Measurements from ENCODE around the gene GRIN2C. TPM values are rescaled to one million over a fixed set of nuclear protein-coding genes. Genes with fewer than 3 reads are reported as not detected.

GRIN2C gene
- total RNA-seq, 4 donors from 2014 or later = 0.16 to 3.5 (median 0.42) TPM; not detected in 1

DNA sequence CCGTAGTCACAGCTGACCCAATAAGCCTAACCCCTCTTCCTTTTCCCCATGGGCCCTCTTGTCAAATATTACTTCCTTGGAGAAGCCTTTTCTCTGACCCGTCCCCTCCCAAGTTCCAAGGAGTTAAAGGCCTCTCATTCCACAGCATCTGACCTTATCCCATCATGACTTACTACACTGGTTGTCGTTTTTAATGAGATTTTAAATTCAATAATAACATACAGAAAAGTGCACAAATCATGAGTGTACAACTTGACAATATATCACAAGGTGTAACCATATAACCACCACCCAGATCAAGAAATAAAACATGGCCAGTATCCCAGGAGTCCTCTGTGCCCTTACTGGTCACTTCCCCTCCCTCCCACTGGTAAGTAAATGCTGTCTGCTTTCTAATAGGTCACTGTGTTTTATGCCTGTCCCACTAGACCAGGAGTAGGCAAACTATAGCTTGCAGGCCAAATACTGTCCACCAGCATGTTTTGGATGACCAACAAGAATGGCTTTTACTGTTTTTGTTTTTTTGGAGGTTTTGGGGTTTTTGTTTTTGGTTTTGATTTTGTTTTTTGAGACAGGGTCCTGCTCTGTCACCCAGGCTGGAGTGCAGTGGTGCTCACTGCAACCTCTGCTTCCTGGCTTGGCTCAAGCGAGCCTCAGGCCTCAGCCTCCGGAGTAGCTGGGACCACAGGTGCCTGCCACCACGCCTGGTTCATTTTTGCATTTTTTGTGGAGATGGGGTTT is 14.4 kb upstream of the GRIN2C start:
- H3K4me3 ChIP-seq = peak overlapping the region; percentile 60
- H3K27me3 ChIP-seq = peaks cover 12% of the 10 kb centered on the region
- no peak for ATAC-seq
- TF ChIP-seq EP300 (IDR thresholded peaks at IDR 0.05) (no peak), POLR2A (IDR thresholded peaks at IDR 0.05) (no peak), POLR2AphosphoS5 (IDR thresholded peaks at IDR 0.05) (no peak)
- TF ChIP-seq, protein P1, sequence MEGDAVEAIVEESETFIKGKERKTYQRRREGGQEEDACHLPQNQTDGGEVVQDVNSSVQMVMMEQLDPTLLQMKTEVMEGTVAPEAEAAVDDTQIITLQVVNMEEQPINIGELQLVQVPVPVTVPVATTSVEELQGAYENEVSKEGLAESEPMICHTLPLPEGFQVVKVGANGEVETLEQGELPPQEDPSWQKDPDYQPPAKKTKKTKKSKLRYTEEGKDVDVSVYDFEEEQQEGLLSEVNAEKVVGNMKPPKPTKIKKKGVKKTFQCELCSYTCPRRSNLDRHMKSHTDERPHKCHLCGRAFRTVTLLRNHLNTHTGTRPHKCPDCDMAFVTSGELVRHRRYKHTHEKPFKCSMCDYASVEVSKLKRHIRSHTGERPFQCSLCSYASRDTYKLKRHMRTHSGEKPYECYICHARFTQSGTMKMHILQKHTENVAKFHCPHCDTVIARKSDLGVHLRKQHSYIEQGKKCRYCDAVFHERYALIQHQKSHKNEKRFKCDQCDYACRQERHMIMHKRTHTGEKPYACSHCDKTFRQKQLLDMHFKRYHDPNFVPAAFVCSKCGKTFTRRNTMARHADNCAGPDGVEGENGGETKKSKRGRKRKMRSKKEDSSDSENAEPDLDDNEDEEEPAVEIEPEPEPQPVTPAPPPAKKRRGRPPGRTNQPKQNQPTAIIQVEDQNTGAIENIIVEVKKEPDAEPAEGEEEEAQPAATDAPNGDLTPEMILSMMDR (IDR thresholded peaks at IDR 0.05) = no peak
- H3K36me3 ChIP-seq = no peaks in the 10 kb centered on the region
- 10 to 20% methylated on average over 3 of the region's 6 CpGs for WGBS, 2 donors (ENCODE audit: low coverage in 1 of 2)
- no peaks in the 10 kb centered on the region for H3K9me3 ChIP-seq
- H3K4me1 ChIP-seq = peaks cover 0 to 25% (median 12%) of the 10 kb centered on the region in 3 donors
- H3K27ac ChIP-seq = peak overlapping the region; percentile 88 to 95 (median 90)

DNA sequence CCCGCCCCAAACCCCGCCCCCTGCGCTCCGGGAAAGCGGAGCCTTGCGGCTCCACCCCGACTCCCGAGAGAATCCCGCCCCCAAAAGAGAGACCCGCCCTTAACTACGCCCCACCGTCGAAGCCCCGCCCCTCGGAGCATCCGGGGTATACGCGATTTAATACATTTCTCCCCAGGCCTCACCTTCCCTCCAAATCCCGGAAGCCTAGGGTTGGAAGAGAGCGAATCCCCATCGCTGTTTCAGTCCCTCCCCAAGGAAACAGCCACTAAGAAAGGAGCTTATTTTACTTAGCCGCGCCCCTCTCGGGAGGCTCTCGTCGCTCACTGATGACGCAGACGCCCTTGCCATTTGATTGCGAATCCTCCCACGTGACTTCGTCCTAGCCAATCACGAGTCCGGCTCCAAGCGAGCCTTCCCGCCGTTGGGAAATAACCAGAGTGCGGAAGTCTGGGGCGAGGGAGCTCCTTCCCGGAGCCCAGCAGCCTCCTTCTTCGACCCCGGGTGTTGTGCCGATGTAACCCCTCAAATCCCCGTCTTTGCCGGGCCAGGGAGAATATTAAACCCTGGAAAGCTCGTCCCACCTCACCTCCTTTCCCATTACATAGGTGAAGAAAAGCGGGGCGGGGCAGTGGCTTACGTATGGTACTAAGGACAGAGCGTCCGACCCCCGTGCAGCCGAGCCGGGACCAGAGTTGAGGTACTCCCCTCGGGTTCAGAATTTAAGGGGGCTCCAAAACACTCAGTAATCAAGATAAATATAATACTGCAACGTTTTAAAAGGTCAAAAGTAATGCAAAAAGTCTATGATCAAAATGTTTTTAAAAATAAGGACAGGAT is 13.6 kb upstream of the GRIN2C start:
- WGBS, 2 donors (ENCODE audit: low coverage in 1 of 2) = 0% methylated on average over 10 to 11 of the region's 55 CpGs
- no peaks in the 10 kb centered on the region for H3K36me3 ChIP-seq
- H3K9me3 ChIP-seq = no peaks in the 10 kb centered on the region
- peak overlapping the region; percentile 60 for H3K4me3 ChIP-seq
- H3K4me1 ChIP-seq = peaks cover 0 to 25% (median 12%) of the 10 kb centered on the region in 3 donors
- peak; percentile 96 to 97 for TF ChIP-seq POLR2A (IDR thresholded peaks at IDR 0.05)
- TF ChIP-seq, protein P1 (IDR thresholded peaks at IDR 0.05) = no peak
- no peak for TF ChIP-seq EP300 (IDR thresholded peaks at IDR 0.05)
- peak; percentile 98 for TF ChIP-seq POLR2AphosphoS5 (IDR thresholded peaks at IDR 0.05)
- peak overlapping the region; percentile 88 to 95 (median 90) for H3K27ac ChIP-seq
- peak; percentile 98 for ATAC-seq
- H3K27me3 ChIP-seq = peaks cover 11% of the 10 kb centered on the region

DNA sequence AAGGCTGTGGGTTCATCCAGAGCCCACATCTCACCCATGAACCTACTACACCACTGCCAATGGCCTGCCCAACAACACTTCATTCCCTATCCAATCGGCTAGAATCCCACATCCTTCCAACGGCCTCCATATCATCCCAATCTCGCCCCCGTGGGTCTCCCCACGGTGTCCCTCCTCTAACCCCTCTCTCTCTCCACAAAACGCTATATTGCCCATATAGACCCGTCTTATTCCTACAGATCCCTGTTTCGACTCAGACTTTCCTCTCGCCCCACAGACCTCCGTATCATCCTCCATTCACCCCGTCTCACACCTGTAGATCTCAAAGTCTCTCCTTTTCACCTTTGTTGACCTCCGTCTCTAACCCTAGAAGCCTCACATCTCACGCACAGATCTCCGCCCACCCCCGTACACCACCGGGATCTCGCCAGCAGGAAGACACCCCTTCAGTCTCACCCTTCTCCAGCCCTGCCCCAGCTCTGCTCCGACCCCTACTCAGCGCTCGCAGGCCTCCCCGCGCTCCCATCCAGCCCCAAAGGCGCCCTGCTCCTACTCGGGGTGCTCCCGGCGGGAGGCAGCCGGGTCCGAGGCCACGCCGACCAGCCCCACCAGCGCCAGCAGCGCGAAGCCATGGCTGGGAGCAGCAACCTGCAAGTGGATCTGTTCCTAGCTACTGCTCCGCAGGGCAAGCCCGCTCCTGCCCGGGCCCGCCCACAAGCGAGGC is 12.8 kb upstream of the GRIN2C start, which contains the start of gene FDXR:
Gene FDXR, minus strand, starts transcription at position 682 of the 724 bp plus-strand sequence. Its CDS starts 50 bp downstream, at position 632.
- WGBS, 2 donors (ENCODE audit: low coverage in 1 of 2) = 4 to 11% methylated on average over 14 to 20 of the region's 38 CpGs
- Histone ChIP-seq H3K27me3 (peaks cover 4% of the 10 kb centered on the region), H3K4me1 (peaks cover 0 to 25% (median 12%) of the 10 kb centered on the region in 3 donors), H3K36me3 (no peaks in the 10 kb centered on the region), H3K4me3 (peak within 1 kb of the TSS; percentile 60), H3K9me3 (no peaks in the 10 kb centered on the region), H3K27ac (peak within 1 kb of the TSS; percentile 88 to 95 (median 90))
- ATAC-seq = no peak
- TF ChIP-seq EP300 (IDR thresholded peaks at IDR 0.05) (no peak), POLR2AphosphoS5 (IDR thresholded peaks at IDR 0.05) (peak; percentile 39), POLR2A (IDR thresholded peaks at IDR 0.05) (peak; percentile 30 to 60)

DNA sequence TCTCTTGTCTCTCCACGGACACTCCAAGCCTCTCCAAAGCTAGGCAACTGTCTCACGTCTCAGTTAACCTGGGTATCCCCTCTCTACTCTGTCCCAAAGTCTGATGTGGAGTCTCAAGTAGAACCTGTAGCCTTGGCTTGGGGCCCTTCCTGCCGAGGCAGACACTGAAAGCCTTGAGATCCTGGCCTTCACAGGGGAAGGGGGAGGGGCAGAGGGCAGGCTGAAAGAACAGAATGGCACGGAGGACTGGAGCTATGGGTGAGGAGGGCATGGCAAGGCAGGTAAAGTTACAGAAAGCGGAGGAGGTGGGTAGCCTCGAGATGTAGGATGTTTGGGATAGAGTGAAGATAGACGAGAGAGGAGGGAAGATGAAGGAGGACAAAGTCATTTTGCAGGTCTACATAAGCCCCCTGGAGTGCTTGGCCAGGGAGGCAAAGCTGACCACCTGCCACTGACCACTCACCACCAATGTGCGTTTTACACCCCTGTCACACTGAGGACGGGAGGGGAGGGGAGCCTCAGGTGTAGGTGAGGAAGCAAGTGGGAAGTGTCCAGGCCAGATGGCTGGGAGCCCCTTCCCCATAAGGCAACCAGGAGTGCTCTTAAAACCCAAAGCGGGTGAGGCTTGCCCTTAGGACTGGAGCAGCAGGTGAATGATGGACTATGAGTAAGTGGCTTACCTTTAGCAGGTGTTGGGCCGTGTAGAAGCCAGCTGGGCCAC is 11.8 kb upstream of the GRIN2C start:
- WGBS, 2 donors (ENCODE audit: low coverage in 1 of 2) = 85 to 87% methylated on average over 3 to 9 of the region's 11 CpGs
- Histone ChIP-seq H3K4me1 (peaks cover 0 to 25% (median 12%) of the 10 kb centered on the region in 3 donors), H3K9me3 (no peaks in the 10 kb centered on the region), H3K36me3 (no peaks in the 10 kb centered on the region), H3K4me3 (no peak overlapping the region), H3K27me3 (no peaks in the 10 kb centered on the region), H3K27ac (no peak overlapping the region)
- ATAC-seq = no peak
- no peak for TF ChIP-seq POLR2AphosphoS5 (IDR thresholded peaks at IDR 0.05)
- TF ChIP-seq POLR2A (IDR thresholded peaks at IDR 0.05) = no peak
- TF ChIP-seq, protein P1 (IDR thresholded peaks at IDR 0.05) = no peak
- no peak for TF ChIP-seq EP300 (IDR thresholded peaks at IDR 0.05)

Data from gastroesophageal sphincter (tissue), 4 donors.